ENCODE measurements around the gene MTAP. TPM values are rescaled to one million over a fixed set of nuclear protein-coding genes. Genes with fewer than 3 reads are reported as not detected.
"Not testable (repeated sequence)": the region's sequence is repeated elsewhere in the genome, so short reads cannot be mapped to it uniquely, and the experiment has no call there.

MTAP gene
- total RNA-seq, 1 donor: 30.4 TPM

DNA sequence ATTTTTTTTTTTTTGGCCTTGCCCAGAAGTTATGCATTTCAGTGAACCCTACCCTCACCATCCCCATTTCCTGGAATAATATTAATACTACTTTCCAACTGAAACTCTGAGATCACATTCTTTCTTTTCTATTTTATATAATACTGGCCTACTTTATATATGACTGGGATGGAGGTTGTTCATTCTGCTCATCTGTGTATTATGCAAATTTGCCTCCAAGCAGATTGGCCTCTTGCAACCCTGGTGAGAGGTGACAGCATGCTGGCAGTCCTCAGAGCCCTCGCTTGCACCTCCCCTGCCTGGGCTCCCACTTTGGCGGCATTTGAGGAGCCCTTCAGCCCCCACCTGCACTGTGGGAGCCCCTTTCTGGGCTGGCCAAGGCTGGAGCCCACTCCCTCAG lies 156.4 kb downstream of the MTAP start:
- no peak overlapping the region for H3K27ac ChIP-seq (ENCODE audit: low read depth, low read length)
- no peaks in the 10 kb centered on the region for H3K79me2 ChIP-seq (ENCODE audit: insufficient read depth, low read length)
- H3K9me3 ChIP-seq (ENCODE audit: low read depth, low read length): no peaks in the 10 kb centered on the region
- H3K36me3 ChIP-seq (ENCODE audit: insufficient read depth, low read length): no peaks in the 10 kb centered on the region
- no peak overlapping the region for H2AFZ ChIP-seq (ENCODE audit: low read length)
- H3K4me2 ChIP-seq (ENCODE audit: insufficient read depth, low read length): no peak overlapping the region
- no peak for DNase-seq (ENCODE audit: insufficient read length, low spot score, missing footprints)
- H4K20me1 ChIP-seq (ENCODE audit: insufficient read depth, low read length): no peaks in the 10 kb centered on the region
- no peak overlapping the region for H3K4me3 ChIP-seq (ENCODE audit: insufficient read depth, low read length)
- no peaks in the 10 kb centered on the region for H3K4me1 ChIP-seq (ENCODE audit: insufficient read depth, low read length)
- TF ChIP-seq, protein P1, sequence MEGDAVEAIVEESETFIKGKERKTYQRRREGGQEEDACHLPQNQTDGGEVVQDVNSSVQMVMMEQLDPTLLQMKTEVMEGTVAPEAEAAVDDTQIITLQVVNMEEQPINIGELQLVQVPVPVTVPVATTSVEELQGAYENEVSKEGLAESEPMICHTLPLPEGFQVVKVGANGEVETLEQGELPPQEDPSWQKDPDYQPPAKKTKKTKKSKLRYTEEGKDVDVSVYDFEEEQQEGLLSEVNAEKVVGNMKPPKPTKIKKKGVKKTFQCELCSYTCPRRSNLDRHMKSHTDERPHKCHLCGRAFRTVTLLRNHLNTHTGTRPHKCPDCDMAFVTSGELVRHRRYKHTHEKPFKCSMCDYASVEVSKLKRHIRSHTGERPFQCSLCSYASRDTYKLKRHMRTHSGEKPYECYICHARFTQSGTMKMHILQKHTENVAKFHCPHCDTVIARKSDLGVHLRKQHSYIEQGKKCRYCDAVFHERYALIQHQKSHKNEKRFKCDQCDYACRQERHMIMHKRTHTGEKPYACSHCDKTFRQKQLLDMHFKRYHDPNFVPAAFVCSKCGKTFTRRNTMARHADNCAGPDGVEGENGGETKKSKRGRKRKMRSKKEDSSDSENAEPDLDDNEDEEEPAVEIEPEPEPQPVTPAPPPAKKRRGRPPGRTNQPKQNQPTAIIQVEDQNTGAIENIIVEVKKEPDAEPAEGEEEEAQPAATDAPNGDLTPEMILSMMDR (IDR thresholded peaks at IDR 0.05; ENCODE audit: extremely low read depth, low read depth, low read length): no peak
- H3K27me3 ChIP-seq (ENCODE audit: insufficient read depth, low read length): peaks cover 11% of the 10 kb centered on the region

DNA sequence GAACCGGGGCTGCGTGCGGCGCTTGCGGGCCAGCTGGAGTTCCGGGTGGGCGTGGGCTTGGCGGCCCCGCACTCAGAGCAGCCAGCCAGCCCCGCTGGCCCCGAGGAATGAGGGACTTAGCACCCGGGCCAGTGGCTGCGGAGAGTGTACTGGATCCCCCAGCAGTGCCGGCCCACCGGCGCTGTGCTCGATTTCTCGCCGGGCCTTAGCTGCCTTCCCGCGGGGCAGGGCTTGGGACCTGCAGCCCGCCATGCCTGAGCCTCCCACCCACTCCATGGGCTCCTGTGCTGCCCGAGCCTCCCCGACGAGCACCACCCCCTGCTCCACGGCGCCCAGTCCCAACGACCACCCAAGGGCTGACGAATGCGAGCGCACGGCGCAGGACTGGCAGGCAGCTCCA lies 156.8 kb downstream of the MTAP start:
- H3K79me2 ChIP-seq (ENCODE audit: insufficient read depth, low read length): not testable (repeated sequence)

DNA sequence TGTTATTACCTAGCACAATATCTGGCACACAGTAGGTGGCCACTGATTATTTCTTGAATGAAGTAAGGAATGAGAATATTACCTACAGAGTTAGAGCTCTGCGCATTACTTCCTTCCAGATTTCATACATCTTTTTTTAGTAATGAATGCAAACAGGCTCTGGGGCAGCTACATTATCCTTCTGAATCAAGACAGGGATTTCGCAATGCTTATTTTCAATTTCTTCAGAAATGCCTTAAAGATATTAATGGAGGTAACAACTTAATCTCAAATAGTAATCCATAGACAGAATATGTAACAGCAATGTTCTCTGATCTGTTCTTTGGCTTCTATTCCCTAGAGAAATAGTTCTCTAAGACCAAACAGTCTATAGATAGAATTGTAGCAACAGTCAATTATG lies 159.1 kb downstream of the MTAP start:
- no peak overlapping the region for H3K4me2 ChIP-seq (ENCODE audit: insufficient read depth, low read length)

More for the DNA sequence above, 156.8 kb downstream of the MTAP start:
- not testable (repeated sequence) for DNase-seq (ENCODE audit: insufficient read length, low spot score, missing footprints); H2AFZ ChIP-seq (ENCODE audit: low read length); H3K4me3 ChIP-seq (ENCODE audit: insufficient read depth, low read length); H3K27ac ChIP-seq (ENCODE audit: low read depth, low read length); H4K20me1 ChIP-seq (ENCODE audit: insufficient read depth, low read length); H3K27me3 ChIP-seq (ENCODE audit: insufficient read depth, low read length); H3K36me3 ChIP-seq (ENCODE audit: insufficient read depth, low read length); H3K4me2 ChIP-seq (ENCODE audit: insufficient read depth, low read length); H3K9me3 ChIP-seq (ENCODE audit: low read depth, low read length); H3K4me1 ChIP-seq (ENCODE audit: insufficient read depth, low read length)

DNA sequence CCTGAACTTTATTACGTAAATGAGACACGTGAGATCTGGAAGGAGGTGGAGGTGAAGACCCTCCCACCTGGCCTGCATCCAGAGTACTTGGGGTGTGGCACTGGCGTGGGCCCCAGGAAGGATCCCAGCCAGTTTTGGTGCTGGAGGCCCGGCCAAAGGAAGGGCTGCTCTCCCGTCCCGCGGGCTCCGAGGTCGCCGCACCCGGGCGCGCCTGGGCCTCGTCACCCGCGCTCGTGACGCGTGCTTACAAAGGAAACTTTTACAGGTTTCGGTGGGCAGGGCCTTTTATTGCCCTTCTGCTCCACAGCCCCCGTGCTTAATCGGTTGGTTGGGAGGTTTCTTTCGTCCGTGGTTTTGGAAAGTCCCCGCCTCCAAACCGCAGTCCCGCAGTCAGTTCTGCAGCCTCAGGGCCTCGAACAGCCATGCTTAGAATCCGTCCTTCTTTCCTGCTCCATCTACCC lies 162.5 kb downstream of the MTAP start:
- peak overlapping the region; percentile 74 for H3K4me3 ChIP-seq (ENCODE audit: insufficient read depth, low read length)

More for the DNA sequence above, 159.1 kb downstream of the MTAP start:
- peak; percentile 65 for DNase-seq (ENCODE audit: insufficient read length, low spot score, missing footprints)
- Histone ChIP-seq H3K4me3 (ENCODE audit: insufficient read depth, low read length) (no peak overlapping the region), H3K27ac (ENCODE audit: low read depth, low read length) (no peak overlapping the region), H3K36me3 (ENCODE audit: insufficient read depth, low read length) (no peaks in the 10 kb centered on the region), H3K4me1 (ENCODE audit: insufficient read depth, low read length) (peaks cover 13% of the 10 kb centered on the region), H3K9me3 (ENCODE audit: low read depth, low read length) (no peaks in the 10 kb centered on the region), H2AFZ (ENCODE audit: low read length) (no peak overlapping the region), H3K27me3 (ENCODE audit: insufficient read depth, low read length) (peaks cover 12% of the 10 kb centered on the region), H4K20me1 (ENCODE audit: insufficient read depth, low read length) (no peaks in the 10 kb centered on the region), H3K79me2 (ENCODE audit: insufficient read depth, low read length) (no peaks in the 10 kb centered on the region)
- TF ChIP-seq, protein P1 (IDR thresholded peaks at IDR 0.05; ENCODE audit: extremely low read depth, low read depth, low read length): no peak

More for the DNA sequence above, 162.5 kb downstream of the MTAP start:
- Histone ChIP-seq H2AFZ (ENCODE audit: low read length) (peak overlapping the region; percentile 91), H4K20me1 (ENCODE audit: insufficient read depth, low read length) (peaks cover 2% of the 10 kb centered on the region), H3K27ac (ENCODE audit: low read depth, low read length) (peak overlapping the region; percentile 48), H3K27me3 (ENCODE audit: insufficient read depth, low read length) (peaks cover 37% of the 10 kb centered on the region), H3K4me2 (ENCODE audit: insufficient read depth, low read length) (peak overlapping the region; percentile 97), H3K36me3 (ENCODE audit: insufficient read depth, low read length) (no peaks in the 10 kb centered on the region), H3K4me1 (ENCODE audit: insufficient read depth, low read length) (peaks cover 20% of the 10 kb centered on the region), H3K79me2 (ENCODE audit: insufficient read depth, low read length) (no peaks in the 10 kb centered on the region), H3K9me3 (ENCODE audit: low read depth, low read length) (no peaks in the 10 kb centered on the region)
- peak; percentile 93 for DNase-seq (ENCODE audit: insufficient read length, low spot score, missing footprints)
- TF ChIP-seq, protein P1 (IDR thresholded peaks at IDR 0.05; ENCODE audit: extremely low read depth, low read depth, low read length): no peak

All from osteoblast (primary cell).